Measurements from ENCODE around the gene C18orf54. TPM values are rescaled to one million over a fixed set of nuclear protein-coding genes. Genes with fewer than 3 reads are reported as not detected.
"Not testable (repeated sequence)": the region's sequence is repeated elsewhere in the genome, so short reads cannot be mapped to it uniquely, and the experiment has no call there.

Gene C18orf54
- total and polyA plus RNA-seq, 2 of the 4 experiments (the other 2 are of a cell fraction), result 2.2 to 3.0 TPM

DNA sequence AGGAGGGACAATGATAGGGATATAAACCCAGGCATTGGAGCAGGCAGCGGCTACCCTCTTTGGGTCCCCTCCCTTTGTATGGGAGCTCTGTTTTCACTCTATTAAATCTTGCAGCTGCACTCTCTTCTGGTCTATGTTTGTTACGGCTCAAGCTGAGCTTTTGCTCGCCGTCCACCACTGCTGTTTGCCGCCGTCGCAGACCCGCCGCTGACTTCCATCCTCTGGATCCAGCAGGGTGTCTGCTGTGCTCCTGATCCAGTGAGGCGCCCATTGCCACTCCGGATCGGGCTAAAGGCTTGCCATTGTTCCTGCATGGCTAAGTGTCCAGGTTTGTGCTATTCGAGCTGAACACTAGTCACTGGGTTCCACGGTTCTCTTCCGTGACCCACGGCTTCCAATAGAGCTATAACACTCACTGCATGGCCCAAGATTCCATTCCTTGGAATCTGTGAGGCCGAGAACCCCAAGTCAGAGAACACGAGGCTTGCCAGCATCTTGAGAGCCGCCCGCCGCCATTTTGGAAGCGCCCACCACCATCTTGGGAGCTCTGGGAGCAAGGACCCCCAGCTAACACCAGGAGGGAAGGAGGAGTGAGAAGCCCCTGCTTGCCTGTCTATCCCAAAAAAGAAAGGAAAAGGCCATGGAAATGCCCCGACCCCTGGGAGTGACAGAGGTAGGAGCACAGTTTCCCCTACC is 29.2 kb downstream of the C18orf54 start:
- H4K20me1 ChIP-seq (ENCODE audit: insufficient read depth, low read length); H3K27me3 ChIP-seq (ENCODE audit: control insufficient read depth, insufficient read depth, low read length); H3K4ac ChIP-seq (ENCODE audit: low read depth, low read length); H2BK15ac ChIP-seq (ENCODE audit: low read depth, low read length); BruUV-seq (replicated peaks); H3K18ac ChIP-seq (ENCODE audit: low read depth, low read length); intact Hi-C loops (cut with micrococcal nuclease); ATAC-seq (ENCODE audit: low read depth); H3K79me1 ChIP-seq (ENCODE audit: low read depth in 1 of 2, low read length in 2 of 2); H3K14ac ChIP-seq (replicated peaks; ENCODE audit: low read depth, low read length); H3K27ac ChIP-seq (ENCODE audit: insufficient read depth, low read length); H2AK5ac ChIP-seq (ENCODE audit: low read depth, low read length); H3K36me3 ChIP-seq (ENCODE audit: control insufficient read depth, insufficient read depth, low read length); H3K4me2 ChIP-seq (ENCODE audit: low read depth, low read length); H2BK20ac ChIP-seq (ENCODE audit: low read depth, low read length); H4K8ac ChIP-seq (ENCODE audit: low read depth in 2 of 2, low read length in 2 of 2); H4K5ac ChIP-seq (ENCODE audit: low read depth, low read length); H2AK9ac ChIP-seq (replicated peaks; ENCODE audit: low read depth, low read length, poor library complexity); H2BK5ac ChIP-seq (ENCODE audit: low read depth, low read length, poor library complexity, severe bottlenecking); H3K9me3 ChIP-seq (ENCODE audit: control insufficient read depth, insufficient read depth, low read length); H3K56ac ChIP-seq (ENCODE audit: extremely low read depth, insufficient read depth, low read length); dilution Hi-C loops (cut with HindIII; ENCODE audit: low sequenced_read_pairs, unreplicated experiment); DNase-seq; H3K4me1 ChIP-seq (ENCODE audit: control insufficient read depth, insufficient read depth, low read length); H3K9me1 ChIP-seq (ENCODE audit: insufficient read depth, low read length); H3K4me3 ChIP-seq (ENCODE audit: insufficient read depth, low read depth, low read length); H3K9ac ChIP-seq (ENCODE audit: low read depth, low read length); POLR2A ChIA-PET (ENCODE audit: unreplicated experiment); H2BK120ac ChIP-seq (ENCODE audit: low read depth, low read length); H3K23ac ChIP-seq (ENCODE audit: low read depth, low read length); H4K91ac ChIP-seq (ENCODE audit: insufficient read depth, low read depth, low read length): not testable (repeated sequence)
- in situ Hi-C loops (cut with MboI; ENCODE audit: low sequenced_read_pairs), result loop anchor here (10.0 kb wide), 1 partner anchor 588 kb away; no protein-coding TSS in a partner anchor
- peak overlapping the region; percentile 28 for H2AFZ ChIP-seq (replicated peaks; ENCODE audit: low read length, poor library complexity)
- 99% methylated on average over 11 of the region's 23 CpGs; no CpG with 5 or more reads in 1 of the 2 experiments for WGBS, 2 experiments (ENCODE audit: extremely low coverage in 2 of 2, insufficient read length in 1 of 2)
- CTCF ChIA-PET, result interaction anchor here (0.6 to 1.6 kb wide), 2 partner anchors 26 to 971 kb away, joined by 3 read pairs; no protein-coding TSS in a partner anchor
